CD14-positive monocyte (primary cell): Measurements from ENCODE around the gene P2RX2. TPM values are rescaled to one million over a fixed set of nuclear protein-coding genes. Genes with fewer than 3 reads are reported as not detected.

Source experiments
- DNase-seq, 3 donors: peaks; one replicate each; pipeline ENCODE4 v3.0.0-alpha.2; 2011 to 2022
- H2AFZ ChIP-seq: 2 replicates; pipeline ENCODE4 v1.6.0; 2012; ENCODE audit warnings: mild to moderate bottlenecking, low read depth, low read length, inconsistent platforms; ENCODE audit not compliant: insufficient read depth, poor library complexity, severe bottlenecking
- H3K27ac ChIP-seq, 2 donors: 1 replicate in 1 of 2; 2 replicates in 1 of 2; pipeline ENCODE4 v1.5.1; 2012 to 2013; ENCODE audit warnings: low read length in 2 of 2, control low read depth in 1 of 2, inconsistent platforms in 1 of 2, low read depth in 1 of 2, mild to moderate bottlenecking in 1 of 2
- H3K27me3 ChIP-seq, 2 donors: one replicate each; pipeline versions ENCODE4 v1.6.0 to v1.6.1; 2011 to 2013; ENCODE audit warnings: low read length in 2 of 2; ENCODE audit not compliant: control insufficient read depth in 2 of 2, insufficient read depth in 2 of 2
- H3K36me3 ChIP-seq, 2 donors: replicated peaks in 1 of 2; 1 replicate in 1 of 2; 2 replicates in 1 of 2; pipeline versions ENCODE4 v1.5.1 to v1.6.1; 2012 to 2013; ENCODE audit warnings: low read length in 2 of 2, control low read depth in 1 of 2, inconsistent platforms in 1 of 2, mild to moderate bottlenecking in 1 of 2; ENCODE audit not compliant: insufficient read depth in 2 of 2, control insufficient read depth in 1 of 2
- H3K4me1 ChIP-seq, 2 donors: 1 replicate in 1 of 2; 2 replicates in 1 of 2; pipeline versions ENCODE4 v1.5.1 to v1.6.1; 2012 to 2013; ENCODE audit warnings: low read length in 2 of 2, control low read depth in 1 of 2, inconsistent platforms in 1 of 2, mild to moderate bottlenecking in 1 of 2, moderate library complexity in 1 of 2; ENCODE audit not compliant: insufficient read depth in 2 of 2, control insufficient read depth in 1 of 2
- H3K4me2 ChIP-seq: replicated peaks from 2 replicates; pipeline ENCODE3; 2012; ENCODE audit warnings: low read length, moderate library complexity, mild to moderate bottlenecking; ENCODE audit not compliant: poor library complexity, severe bottlenecking; ENCODE audit errors: extremely low read depth
- H3K4me3 ChIP-seq, 3 experiments: fragments of 200-600 bp in 1 of 3; sonication (generic) in 1 of 3; replicated peaks in 1 of 3; 1 replicate in 2 of 3; 2 replicates in 1 of 3; pipeline ENCODE4 v1.5.1; 2011 to 2013; ENCODE audit warnings: low read length in 3 of 3, mild to moderate bottlenecking in 3 of 3, control low read depth in 2 of 3, low read depth in 2 of 3, inconsistent platforms in 1 of 3, moderate library complexity in 1 of 3
- H3K79me2 ChIP-seq: 2 replicates; pipeline ENCODE4 v1.6.0; 2012; ENCODE audit warnings: mild to moderate bottlenecking, control low read depth, inconsistent platforms, low read length, moderate library complexity; ENCODE audit not compliant: insufficient read depth
- H3K9ac ChIP-seq: 2 replicates; pipeline ENCODE4 v1.6.0; 2017; ENCODE audit warnings: low read length, mild to moderate bottlenecking; ENCODE audit not compliant: insufficient read depth, poor library complexity, severe bottlenecking
- H3K9me3 ChIP-seq, 2 donors: replicated peaks in 1 of 2; 1 replicate in 1 of 2; 2 replicates in 1 of 2; pipeline versions ENCODE4 v1.5.1 to v1.6.1; 2012 to 2013; ENCODE audit warnings: low read length in 2 of 2, control low read depth in 1 of 2; ENCODE audit not compliant: control insufficient read depth in 1 of 2, insufficient read depth in 1 of 2
- H4K20me1 ChIP-seq: 2 replicates; pipeline ENCODE4 v1.6.0; 2012; ENCODE audit warnings: mild to moderate bottlenecking, low read length, control low read depth, moderate library complexity; ENCODE audit not compliant: insufficient read depth
- H3K27ac Mint-ChIP-seq, 7 donors: one replicate each; pipeline ENCODE4 v1.8.0; 2020; ENCODE audit warnings: mild to moderate bottlenecking in 7 of 7, mixed read lengths in 7 of 7, moderate library complexity in 6 of 7, inconsistent platforms in 2 of 7
- H3K27me3 Mint-ChIP-seq, 3 donors: one replicate each; pipeline ENCODE4 v1.8.0; 2021 to 2022; ENCODE audit warnings: low read depth in 3 of 3, mild to moderate bottlenecking in 3 of 3, mixed read lengths in 3 of 3, moderate library complexity in 3 of 3, inconsistent platforms in 1 of 3
- H3K36me3 Mint-ChIP-seq, 2 donors: one replicate each; pipeline ENCODE4 v1.8.0; 2020; ENCODE audit warnings: mixed read lengths in 2 of 2, inconsistent platforms in 1 of 2, mild to moderate bottlenecking in 1 of 2
- H3K4me1 Mint-ChIP-seq: one replicate; pipeline ENCODE4 v1.8.0; 2020; ENCODE audit warnings: mild to moderate bottlenecking, mixed read lengths
- H3K4me3 Mint-ChIP-seq, 2 donors: one replicate each; pipeline ENCODE4 v1.8.0; 2020; ENCODE audit warnings: mild to moderate bottlenecking in 2 of 2, mixed read lengths in 2 of 2, moderate library complexity in 1 of 2
- H3K9me3 Mint-ChIP-seq, 7 donors: one replicate each; pipeline ENCODE4 v1.8.0; 2020 to 2022; ENCODE audit warnings: mixed read lengths in 7 of 7, mild to moderate bottlenecking in 6 of 7, moderate library complexity in 6 of 7, inconsistent platforms in 2 of 7
- WGBS: methylation state at CpG from one replicate; pipeline ENCODE4 v1.1.5; 2013; ENCODE audit warnings: missing lambda C conversion rate; ENCODE audit not compliant: insufficient coverage; 5-methylcytosine and 5-hydroxymethylcytosine counted together
- intact Hi-C, 2 donors: fragments of 100-400 bp; cut with micrococcal nuclease; formaldehyde crosslinking; loops; one replicate each; pipeline versions ENCODE4 v1.15.0 to v1.15.1; 2023
- polyA plus RNA-seq, 3 donors: library from polyadenylated mRNA; depleted of rRNA in 1 of 3; unstranded in 2 of 3; stranded (reverse) in 1 of 3; fragments of 300-500 nt in 2 of 3; fragments of >200 nt in 1 of 3; fragmentation: Illumina TruSeq in 2 of 3; gene quantifications; 1 replicate in 2 of 3; 2 replicates in 1 of 3; pipeline ENCODE4 v1.2.3, GENCODE V29; 2012 to 2021
- TF ChIP-seq, protein P1 (sequence below): fragments of 200-600 bp; IDR thresholded peaks from one replicate; pipeline ENCODE4 v1.8.0; 2022; ENCODE audit warnings: antibody characterized with exemption, mild to moderate bottlenecking

P2RX2 gene
- polyA plus RNA-seq, 3 donors = not detected

DNA sequence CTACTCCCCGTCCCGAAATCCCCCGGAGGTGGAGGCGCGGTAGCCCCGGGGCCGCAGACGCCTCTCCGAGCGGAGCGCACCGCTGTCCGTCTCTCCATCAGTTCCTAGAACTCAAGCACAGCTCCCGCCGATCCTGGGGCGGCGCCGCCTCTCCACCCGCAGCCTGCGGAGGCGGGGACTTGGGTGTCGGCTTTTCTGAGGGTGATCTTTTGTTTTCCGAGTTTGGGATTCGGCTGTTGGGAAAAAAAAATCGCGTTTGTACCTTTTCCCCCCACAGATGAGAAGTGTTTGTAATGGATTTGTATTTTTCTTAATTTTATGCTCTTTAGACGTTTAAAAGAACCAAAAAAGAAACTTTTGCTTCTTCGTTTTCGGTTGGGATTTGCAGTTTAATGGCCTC is 34.8 kb upstream of the P2RX2 start:
- WGBS = 95% methylated on average over 16 of the region's 29 CpGs
- peaks cover 0 to 9% of the 10 kb centered on the region in 2 donors for H3K9me3 ChIP-seq
- no peak overlapping the region for H3K4me3 Mint-ChIP-seq
- TF ChIP-seq, protein P1, sequence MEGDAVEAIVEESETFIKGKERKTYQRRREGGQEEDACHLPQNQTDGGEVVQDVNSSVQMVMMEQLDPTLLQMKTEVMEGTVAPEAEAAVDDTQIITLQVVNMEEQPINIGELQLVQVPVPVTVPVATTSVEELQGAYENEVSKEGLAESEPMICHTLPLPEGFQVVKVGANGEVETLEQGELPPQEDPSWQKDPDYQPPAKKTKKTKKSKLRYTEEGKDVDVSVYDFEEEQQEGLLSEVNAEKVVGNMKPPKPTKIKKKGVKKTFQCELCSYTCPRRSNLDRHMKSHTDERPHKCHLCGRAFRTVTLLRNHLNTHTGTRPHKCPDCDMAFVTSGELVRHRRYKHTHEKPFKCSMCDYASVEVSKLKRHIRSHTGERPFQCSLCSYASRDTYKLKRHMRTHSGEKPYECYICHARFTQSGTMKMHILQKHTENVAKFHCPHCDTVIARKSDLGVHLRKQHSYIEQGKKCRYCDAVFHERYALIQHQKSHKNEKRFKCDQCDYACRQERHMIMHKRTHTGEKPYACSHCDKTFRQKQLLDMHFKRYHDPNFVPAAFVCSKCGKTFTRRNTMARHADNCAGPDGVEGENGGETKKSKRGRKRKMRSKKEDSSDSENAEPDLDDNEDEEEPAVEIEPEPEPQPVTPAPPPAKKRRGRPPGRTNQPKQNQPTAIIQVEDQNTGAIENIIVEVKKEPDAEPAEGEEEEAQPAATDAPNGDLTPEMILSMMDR = no peak
- no peaks in the 10 kb centered on the region for H3K4me1 ChIP-seq
- no peak overlapping the region for H3K4me2 ChIP-seq
- H3K9ac ChIP-seq = no peak overlapping the region
- no peak overlapping the region for H3K27ac ChIP-seq
- peaks cover 0 to 2% (median 2%) of the 10 kb centered on the region in 3 donors for H3K27me3 Mint-ChIP-seq
- H3K36me3 ChIP-seq = peaks cover 9 to 13% of the 10 kb centered on the region in 2 donors
- H4K20me1 ChIP-seq = no peaks in the 10 kb centered on the region
- H3K27me3 ChIP-seq = no peaks in the 10 kb centered on the region
- no peak for DNase-seq
- peaks cover 0 to 6% (median 2%) of the 10 kb centered on the region in 7 donors for H3K9me3 Mint-ChIP-seq
- H3K27ac Mint-ChIP-seq = no peak overlapping the region
- H3K79me2 ChIP-seq = no peaks in the 10 kb centered on the region
- H3K4me1 Mint-ChIP-seq = no peaks in the 10 kb centered on the region
- H3K36me3 Mint-ChIP-seq = peaks cover 15 to 37% of the 10 kb centered on the region in 2 donors
- H2AFZ ChIP-seq = no peak overlapping the region
- intact Hi-C loops = no loop called here
- no peak overlapping the region for H3K4me3 ChIP-seq

DNA sequence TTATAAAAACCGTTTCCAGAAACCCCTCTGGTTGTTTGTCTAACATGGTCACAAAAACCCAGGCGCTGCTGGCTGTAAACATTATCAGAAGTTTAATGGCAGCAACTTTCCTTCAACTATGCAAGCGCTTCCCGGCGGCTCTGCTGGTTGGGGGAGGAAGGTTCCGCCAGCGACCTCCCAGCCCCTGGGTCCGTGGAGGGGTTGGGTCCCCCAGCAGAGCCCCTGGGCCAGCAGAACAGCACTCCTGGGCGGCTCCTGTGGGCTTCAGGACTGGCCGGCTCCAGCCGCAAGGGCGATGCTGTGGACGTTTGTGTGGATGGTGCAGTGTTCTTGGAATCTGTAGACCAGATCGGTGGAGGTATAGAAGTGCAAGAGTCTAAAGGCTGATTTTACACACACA is 34.1 kb upstream of the P2RX2 start:
- peaks cover 2 to 4% (median 2%) of the 10 kb centered on the region in 3 donors for H3K27me3 Mint-ChIP-seq
- H4K20me1 ChIP-seq = no peaks in the 10 kb centered on the region
- intact Hi-C loops = no loop called here
- H3K4me2 ChIP-seq = no peak overlapping the region
- DNase-seq = no peak
- no peak overlapping the region for H3K9ac ChIP-seq
- no peak overlapping the region for H3K4me3 Mint-ChIP-seq
- no peaks in the 10 kb centered on the region for H3K4me1 Mint-ChIP-seq
- peaks cover 0 to 6% (median 3%) of the 10 kb centered on the region in 7 donors for H3K9me3 Mint-ChIP-seq
- WGBS = 94% methylated on average over 6 of the region's 14 CpGs
- no peaks in the 10 kb centered on the region for H3K27me3 ChIP-seq
- no peaks in the 10 kb centered on the region for H3K4me1 ChIP-seq
- TF ChIP-seq, protein P1 = no peak
- H2AFZ ChIP-seq = no peak overlapping the region
- H3K36me3 ChIP-seq = peaks cover 9 to 12% of the 10 kb centered on the region in 2 donors
- peaks cover 0 to 9% of the 10 kb centered on the region in 2 donors for H3K9me3 ChIP-seq
- no peak overlapping the region for H3K4me3 ChIP-seq
- no peaks in the 10 kb centered on the region for H3K79me2 ChIP-seq
- H3K27ac Mint-ChIP-seq = no peak overlapping the region
- no peak overlapping the region for H3K27ac ChIP-seq
- peaks cover 15 to 30% of the 10 kb centered on the region in 2 donors for H3K36me3 Mint-ChIP-seq
